Right lobe of liver (tissue), 6 donors: Measurements from ENCODE around the gene BPGM. TPM values are rescaled to one million over a fixed set of nuclear protein-coding genes. Genes with fewer than 3 reads are reported as not detected.

ENCODE experiments used
- ATAC-seq, 4 donors: fragments of 200-7000 bp; cut with Tn5 transposase; one replicate each; pipeline ENCODE4 v1.9.1; 2020; ENCODE audit warnings: mild to moderate bottlenecking in 4 of 4, moderate library complexity in 4 of 4
- DNase-seq, 3 donors: peaks; one replicate each; pipeline ENCODE4 v3.0.0-alpha.2; 2020
- H3K27ac ChIP-seq, 3 donors: fragments of 200-600 bp; one replicate each; pipeline ENCODE4 v1.8.0; 2022
- H3K27me3 ChIP-seq, 2 donors: fragments of 200-600 bp; one replicate each; pipeline ENCODE4 v1.8.0; 2022
- H3K36me3 ChIP-seq, 4 donors: fragments of 200-600 bp; sonication (generic) in 1 of 4; one replicate each; pipeline versions ENCODE4 v1.5.1 to v1.8.0; 2017 to 2022; ENCODE audit warnings: control low read depth in 1 of 4
- H3K4me1 ChIP-seq, 4 donors: fragments of 200-600 bp; sonication (generic) in 1 of 4; one replicate each; pipeline versions ENCODE4 v1.5.1 to v1.8.0; 2017 to 2022; ENCODE audit warnings: control low read depth in 1 of 4
- H3K4me3 ChIP-seq, 3 donors: fragments of 200-600 bp; one replicate each; pipeline ENCODE4 v1.8.0; 2022
- H3K9me3 ChIP-seq, 4 donors: fragments of 200-600 bp; sonication (generic) in 1 of 4; one replicate each; pipeline versions ENCODE4 v1.5.1 to v1.8.0; 2017 to 2022; ENCODE audit warnings: control low read depth in 1 of 4
- POLR2A ChIP-seq: fragments of 450-650 bp; IDR thresholded peaks from one replicate; pipeline ENCODE4 v1.6.1; 2017; ENCODE audit warnings: antibody characterized with exemption, mild to moderate bottlenecking
- WGBS: methylation state at CpG from one replicate; pipeline ENCODE4 v1.1.6; 2018; ENCODE audit warnings: low coverage, low lambda C conversion rate; ENCODE audit not compliant: insufficient coverage; ENCODE audit errors: missing lambda C conversion rate; 5-methylcytosine and 5-hydroxymethylcytosine counted together
- intact Hi-C, 2 donors: fragments of 100-400 bp; cut with DNase I; formaldehyde crosslinking; loops; one replicate each; pipeline versions ENCODE4 v1.11.2 to v1.14.1; 2022
- total RNA-seq, 6 experiments: library from RNA; depleted of rRNA in 2 of 6; stranded (reverse); fragments of >200 nt in 2 of 6; fragmentation: NEBNext Ultra II Directional in 3 of 6; extraction: Animal tissue kit (Norgen Biotek cat#: 25700) in 3 of 6; gene quantifications; one replicate each; pipeline versions ENCODE4 v1.1.0 to v1.2.4, GENCODE V29; 2016 to 2023
- TF ChIP-seq, protein P1 (sequence below), 4 donors: fragments of 200-600 bp in 3 of 4; fragments of 450-650 bp in 1 of 4; IDR thresholded peaks; one replicate each; pipeline versions ENCODE4 v1.5.1 to v1.8.0; 2016 to 2022; ENCODE audit warnings: antibody characterized with exemption in 4 of 4, mild to moderate bottlenecking in 2 of 4
- donor health status: DM: no; HTN: yes; CAD: no.
- donor health status: DM: no; HTN: no; CAD: no.
- donor health status: DM: no; HTN: no; CAD: no.
- donor health status: DM: no; HTN: yes; CAD: no.
- donor health status: DM: no; HTN: yes; CAD: no.

Gene BPGM
- total RNA-seq, 6 experiments from 2014 or later: 5.9 to 10.9 (median 7.3) TPM

- 89% methylated on average over 6 of the region's 6 CpGs for WGBS
These were observed 1.8 kb downstream of the BPGM start for GRCh38 chr7:134648456-134648855.

GRCh38 chr7:134649226-134649775 is 2.6 kb downstream of the BPGM start:
- no peak overlapping the region for H3K4me3 ChIP-seq
- whole genome bisulfite sequencing: 72% methylated on average over 3 of the region's 3 CpGs
- H3K4me1 ChIP-seq: peaks cover 0 to 6% (median 0%) of the 10 kb centered on the region in 4 donors
- DNase-seq (no peak), ATAC-seq (no peak)
- H3K36me3 ChIP-seq: no peaks in the 10 kb centered on the region
- no peaks in the 10 kb centered on the region for H3K27me3 ChIP-seq
- TF ChIP-seq, protein P1, sequence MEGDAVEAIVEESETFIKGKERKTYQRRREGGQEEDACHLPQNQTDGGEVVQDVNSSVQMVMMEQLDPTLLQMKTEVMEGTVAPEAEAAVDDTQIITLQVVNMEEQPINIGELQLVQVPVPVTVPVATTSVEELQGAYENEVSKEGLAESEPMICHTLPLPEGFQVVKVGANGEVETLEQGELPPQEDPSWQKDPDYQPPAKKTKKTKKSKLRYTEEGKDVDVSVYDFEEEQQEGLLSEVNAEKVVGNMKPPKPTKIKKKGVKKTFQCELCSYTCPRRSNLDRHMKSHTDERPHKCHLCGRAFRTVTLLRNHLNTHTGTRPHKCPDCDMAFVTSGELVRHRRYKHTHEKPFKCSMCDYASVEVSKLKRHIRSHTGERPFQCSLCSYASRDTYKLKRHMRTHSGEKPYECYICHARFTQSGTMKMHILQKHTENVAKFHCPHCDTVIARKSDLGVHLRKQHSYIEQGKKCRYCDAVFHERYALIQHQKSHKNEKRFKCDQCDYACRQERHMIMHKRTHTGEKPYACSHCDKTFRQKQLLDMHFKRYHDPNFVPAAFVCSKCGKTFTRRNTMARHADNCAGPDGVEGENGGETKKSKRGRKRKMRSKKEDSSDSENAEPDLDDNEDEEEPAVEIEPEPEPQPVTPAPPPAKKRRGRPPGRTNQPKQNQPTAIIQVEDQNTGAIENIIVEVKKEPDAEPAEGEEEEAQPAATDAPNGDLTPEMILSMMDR (IDR thresholded peaks at IDR 0.05): no peak
- TF ChIP-seq POLR2A: no peak
- intact Hi-C loops: no loop called here
- H3K27ac ChIP-seq: no peak overlapping the region
- H3K9me3 ChIP-seq: no peaks in the 10 kb centered on the region

More at GRCh38 chr7:134648456-134648855, 1.8 kb downstream of the BPGM start:
- DNase-seq (no peak), ATAC-seq (no peak)
- no peak overlapping the region for H3K4me3 ChIP-seq
- H3K9me3 ChIP-seq: no peaks in the 10 kb centered on the region
- H3K27ac ChIP-seq: no peak overlapping the region
- peaks cover 0 to 6% (median 0%) of the 10 kb centered on the region in 4 donors for H3K4me1 ChIP-seq
- H3K36me3 ChIP-seq: no peaks in the 10 kb centered on the region
- intact Hi-C loops: no loop called here
- TF ChIP-seq, protein P1 (IDR thresholded peaks at IDR 0.05): no peak
- TF ChIP-seq POLR2A: no peak
- H3K27me3 ChIP-seq: no peaks in the 10 kb centered on the region

DNA sequence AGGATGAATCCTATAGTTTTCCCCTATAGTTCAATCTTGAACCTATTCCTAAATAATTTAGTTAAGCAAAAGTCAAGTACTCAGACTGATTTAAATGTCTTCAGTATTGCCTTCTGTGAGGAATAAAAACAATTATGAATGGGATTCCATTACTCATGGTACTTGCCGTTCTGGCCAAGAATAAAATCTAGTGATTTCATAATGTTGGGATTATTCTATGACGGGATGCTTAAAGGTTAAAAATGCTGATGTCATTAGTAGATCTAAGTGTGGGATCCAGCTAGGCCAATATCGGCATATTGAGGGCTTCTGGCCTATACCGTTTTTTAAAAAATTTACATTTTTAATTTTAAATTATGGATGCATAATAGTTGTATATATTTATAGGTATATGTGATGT is 5.3 kb downstream of the BPGM start:
- H3K9me3 ChIP-seq: no peaks in the 10 kb centered on the region
- ATAC-seq: no peak
- no peaks in the 10 kb centered on the region for H3K36me3 ChIP-seq
- intact Hi-C loops: no loop called here
- TF ChIP-seq, protein P1 (IDR thresholded peaks at IDR 0.05): no peak
- no peak for TF ChIP-seq POLR2A
- WGBS: 89% methylated on average over 4 of the region's 4 CpGs
- DNase-seq: no peak
- no peaks in the 10 kb centered on the region for H3K27me3 ChIP-seq
- H3K4me3 ChIP-seq: no peak overlapping the region
- no peaks in the 10 kb centered on the region for H3K4me1 ChIP-seq
- H3K27ac ChIP-seq: no peak overlapping the region

- DNase-seq (no peak), ATAC-seq (no peak)
- TF ChIP-seq, protein P1 (IDR thresholded peaks at IDR 0.05): no peak
- TF ChIP-seq POLR2A: no peak
- Histone ChIP-seq H3K27me3 (no peaks in the 10 kb centered on the region), H3K4me3 (no peak overlapping the region), H3K4me1 (no peaks in the 10 kb centered on the region), H3K36me3 (no peaks in the 10 kb centered on the region), H3K9me3 (no peaks in the 10 kb centered on the region), H3K27ac (no peak overlapping the region)
- WGBS: 44% methylated on average over 4 of the region's 4 CpGs
- intact Hi-C loops: no loop called here
These were observed 7.6 kb downstream of the BPGM start for GRCh38 chr7:134654104-134654775.
